C4-2B (cell line): ENCODE measurements around the gene UBASH3B.

Experiments
- H3K27ac ChIP-seq: fragments of 450-650 bp; 2 replicates; pipeline ENCODE4 v1.5.1; 2017
- ZFX ChIP-seq: fragments of 450-650 bp; IDR thresholded peaks from 2 replicates; pipeline ENCODE4 v1.6.1; 2017
- TF ChIP-seq, protein P1 (sequence below): fragments of 450-650 bp; conservative IDR thresholded peaks from 2 replicates; pipeline ENCODE4 v1.5.1; 2017; ENCODE audit warnings: mild to moderate bottlenecking

Gene UBASH3B

DNA sequence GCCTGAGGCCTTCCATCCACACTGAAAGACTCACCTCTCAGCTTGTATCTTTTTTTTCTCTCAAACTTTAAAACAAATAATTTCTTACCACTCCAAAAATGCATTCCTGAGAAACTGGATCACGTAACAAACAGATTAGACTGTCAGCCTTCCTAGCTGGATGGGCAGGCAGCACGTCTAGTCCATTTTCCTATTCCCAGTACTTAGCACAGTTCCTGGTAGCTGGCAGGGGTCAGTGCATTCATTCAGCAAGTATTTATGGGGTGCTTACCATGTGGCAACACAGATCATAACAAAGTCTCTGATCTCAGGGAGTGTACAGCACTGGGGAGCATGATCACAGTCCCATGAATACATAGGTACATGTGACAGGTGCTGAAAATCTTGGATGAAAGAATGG is 89.6 kb downstream of the UBASH3B start:
- no peak for TF ChIP-seq ZFX
- TF ChIP-seq, protein P1, sequence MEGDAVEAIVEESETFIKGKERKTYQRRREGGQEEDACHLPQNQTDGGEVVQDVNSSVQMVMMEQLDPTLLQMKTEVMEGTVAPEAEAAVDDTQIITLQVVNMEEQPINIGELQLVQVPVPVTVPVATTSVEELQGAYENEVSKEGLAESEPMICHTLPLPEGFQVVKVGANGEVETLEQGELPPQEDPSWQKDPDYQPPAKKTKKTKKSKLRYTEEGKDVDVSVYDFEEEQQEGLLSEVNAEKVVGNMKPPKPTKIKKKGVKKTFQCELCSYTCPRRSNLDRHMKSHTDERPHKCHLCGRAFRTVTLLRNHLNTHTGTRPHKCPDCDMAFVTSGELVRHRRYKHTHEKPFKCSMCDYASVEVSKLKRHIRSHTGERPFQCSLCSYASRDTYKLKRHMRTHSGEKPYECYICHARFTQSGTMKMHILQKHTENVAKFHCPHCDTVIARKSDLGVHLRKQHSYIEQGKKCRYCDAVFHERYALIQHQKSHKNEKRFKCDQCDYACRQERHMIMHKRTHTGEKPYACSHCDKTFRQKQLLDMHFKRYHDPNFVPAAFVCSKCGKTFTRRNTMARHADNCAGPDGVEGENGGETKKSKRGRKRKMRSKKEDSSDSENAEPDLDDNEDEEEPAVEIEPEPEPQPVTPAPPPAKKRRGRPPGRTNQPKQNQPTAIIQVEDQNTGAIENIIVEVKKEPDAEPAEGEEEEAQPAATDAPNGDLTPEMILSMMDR, result no peak
- H3K27ac ChIP-seq, result no peak overlapping the region

GRCh38 chr11:122746050-122746478 is 90.5 kb downstream of the UBASH3B start:
- H3K27ac ChIP-seq, result no peak overlapping the region
- no peak for TF ChIP-seq ZFX
- TF ChIP-seq, protein P1, result no peak

DNA sequence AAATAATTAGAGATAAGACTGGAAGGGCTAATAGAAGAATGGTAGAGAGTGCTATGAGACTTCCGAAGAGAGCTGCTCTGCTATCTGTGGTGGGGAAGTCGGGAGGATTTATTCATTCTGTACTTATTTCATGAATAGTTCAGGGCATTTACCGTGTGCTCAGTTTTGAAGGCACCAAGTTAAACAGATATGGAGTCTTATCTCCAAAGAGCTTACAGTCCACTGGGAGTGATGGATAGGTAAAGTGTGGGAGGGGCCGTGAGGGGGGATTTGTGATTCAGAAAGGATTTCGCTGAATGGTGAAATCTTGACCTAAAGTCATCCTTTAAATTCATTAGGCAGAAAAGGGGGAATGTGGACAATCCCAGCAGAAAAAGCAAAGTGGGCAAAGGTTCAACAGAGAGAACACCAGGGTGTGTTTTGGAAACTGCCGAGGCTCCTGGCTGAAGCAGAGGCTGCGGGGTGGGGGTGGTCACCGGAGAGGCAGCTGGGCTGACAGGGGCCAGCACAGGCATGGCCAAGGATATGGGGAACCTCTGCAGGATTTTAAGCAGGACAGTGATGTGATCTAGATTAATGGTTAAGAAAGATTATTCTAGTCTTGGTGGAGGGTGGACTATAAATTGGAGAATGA is 91.2 kb downstream of the UBASH3B start:
- no peak for TF ChIP-seq ZFX
- TF ChIP-seq, protein P1, result no peak
- no peak overlapping the region for H3K27ac ChIP-seq

DNA sequence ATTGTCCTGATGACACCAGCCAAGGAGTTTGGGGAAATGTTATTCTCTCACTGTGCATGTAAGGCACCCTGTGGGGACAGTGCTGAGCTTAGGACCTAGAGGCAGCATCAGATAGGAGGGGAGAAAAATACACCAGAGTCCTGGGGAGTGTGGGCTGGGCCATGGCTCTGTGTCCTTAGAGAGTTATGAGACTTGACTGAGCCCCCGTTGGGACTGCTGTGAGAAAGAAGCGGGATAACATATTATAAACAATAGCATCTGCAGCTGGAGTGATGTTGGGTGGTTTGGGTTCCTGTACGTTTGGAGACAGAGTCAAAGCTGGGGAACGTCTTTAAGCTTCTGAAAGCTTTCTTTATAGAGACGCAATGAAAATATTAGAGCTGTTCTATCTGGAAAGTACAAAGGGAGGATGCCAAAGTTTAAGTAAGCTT is 91.8 kb downstream of the UBASH3B start:
- TF ChIP-seq, protein P1, result no peak
- no peak for TF ChIP-seq ZFX
- no peak overlapping the region for H3K27ac ChIP-seq

DNA sequence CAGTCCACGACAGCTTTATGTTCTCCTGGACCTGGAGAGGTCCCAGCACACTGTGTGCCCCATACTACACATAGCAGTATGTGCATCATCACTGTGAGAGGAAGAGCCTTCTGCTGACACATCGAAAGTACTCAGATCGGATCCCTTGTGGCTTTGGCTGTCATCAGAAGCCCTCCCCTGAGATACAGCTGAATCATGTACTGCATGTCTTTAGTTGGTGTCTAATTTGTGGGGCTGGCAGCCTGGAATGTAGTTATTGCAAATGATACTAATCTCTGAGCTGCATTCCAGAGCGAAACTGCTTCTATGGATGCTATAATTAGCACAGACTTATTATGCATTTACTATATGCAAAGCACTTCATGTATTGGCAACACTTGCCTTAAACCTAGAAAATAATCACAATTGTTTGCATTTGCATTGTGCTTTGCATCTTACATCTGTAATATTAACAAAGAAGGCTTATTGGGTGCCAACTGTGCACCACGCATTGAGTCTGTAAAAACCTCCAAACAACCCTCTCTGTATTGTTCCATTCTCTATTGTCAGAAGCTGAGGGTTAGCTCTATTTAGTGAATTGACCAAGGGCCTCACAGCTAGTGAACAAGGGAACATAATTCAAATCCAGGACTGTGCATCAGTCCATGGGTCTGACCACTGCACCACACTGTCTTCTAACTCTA is 93.6 kb downstream of the UBASH3B start:
- TF ChIP-seq, protein P1, result no peak
- no peak for TF ChIP-seq ZFX
- H3K27ac ChIP-seq, result no peak overlapping the region

- no peak overlapping the region for H3K27ac ChIP-seq
- TF ChIP-seq, protein P1, result no peak
- TF ChIP-seq ZFX, result no peak
Observed at GRCh38 chr11:122750049-122750448, 94.5 kb downstream of the UBASH3B start.

DNA sequence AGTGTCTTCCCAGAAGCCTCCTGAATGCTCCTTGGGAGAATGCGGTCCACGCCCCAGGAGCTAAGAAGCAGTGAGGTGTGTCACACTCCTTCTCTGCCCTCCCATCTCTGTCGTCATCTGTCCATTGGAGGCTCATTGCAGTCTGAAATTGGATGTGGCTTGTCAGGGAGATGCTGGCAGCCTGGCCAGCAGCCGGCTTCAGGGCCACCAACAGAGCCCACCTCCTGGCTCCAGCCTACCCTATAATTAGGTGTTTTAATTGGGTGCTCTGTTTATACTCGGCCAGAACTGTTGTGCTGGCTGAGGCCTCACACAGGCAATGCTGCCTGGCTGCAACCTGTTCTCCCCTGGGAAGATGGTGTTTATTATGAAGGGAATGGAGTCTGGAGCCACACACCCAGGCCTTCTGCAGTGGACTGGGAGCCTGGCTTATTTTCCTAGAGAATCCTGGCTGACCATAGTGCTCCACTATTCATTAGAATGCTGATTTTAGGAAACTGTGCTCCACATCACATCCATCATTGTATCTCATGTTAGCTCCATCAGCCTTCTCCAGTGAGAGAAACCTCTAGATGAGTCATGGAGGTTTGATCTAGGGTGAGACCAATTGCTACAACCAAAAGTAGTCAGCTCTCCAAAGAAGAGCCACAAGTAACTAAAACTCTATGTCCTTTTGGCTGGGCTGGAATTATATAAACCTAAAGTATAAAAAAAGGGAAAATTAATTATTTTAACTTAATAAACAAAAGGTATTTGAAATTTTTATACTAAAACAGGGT is 96.0 kb downstream of the UBASH3B start:
- TF ChIP-seq ZFX, result no peak
- TF ChIP-seq, protein P1, result no peak
- no peak overlapping the region for H3K27ac ChIP-seq
